RWPE1 (cell line): ENCODE measurements around the gene CABP5.

Source experiments
- CTCF ChIA-PET: fragments of 350-600 bp; sonication (Branson Sonifier 250); formaldehyde crosslinking; extraction: SDS; loops from one replicate; lab custom pipeline; 2021; lab: Yijun Ruan, JAX
- POLR2A ChIA-PET: fragments of 400-600 bp; formaldehyde crosslinking; extraction: SDS; loops from one replicate; lab custom pipeline; 2020; ENCODE audit warnings: antibody characterized with exemption; ENCODE audit not compliant: low non-redundant PET; lab: Yijun Ruan, JAX
- DNase-seq: peaks from one replicate; pipeline ENCODE4 v3.0.0; 2012; ENCODE audit warnings: low spot score
- H3K27ac ChIP-seq: fragments of 450-650 bp; 2 replicates; pipeline ENCODE4 v1.5.1; 2017
- TF ChIP-seq, protein P1 (sequence below): fragments of 450-650 bp; conservative IDR thresholded peaks from 2 replicates; pipeline ENCODE4 v1.5.1; 2017; ENCODE audit warnings: low read depth, mild to moderate bottlenecking

Gene CABP5

DNA sequence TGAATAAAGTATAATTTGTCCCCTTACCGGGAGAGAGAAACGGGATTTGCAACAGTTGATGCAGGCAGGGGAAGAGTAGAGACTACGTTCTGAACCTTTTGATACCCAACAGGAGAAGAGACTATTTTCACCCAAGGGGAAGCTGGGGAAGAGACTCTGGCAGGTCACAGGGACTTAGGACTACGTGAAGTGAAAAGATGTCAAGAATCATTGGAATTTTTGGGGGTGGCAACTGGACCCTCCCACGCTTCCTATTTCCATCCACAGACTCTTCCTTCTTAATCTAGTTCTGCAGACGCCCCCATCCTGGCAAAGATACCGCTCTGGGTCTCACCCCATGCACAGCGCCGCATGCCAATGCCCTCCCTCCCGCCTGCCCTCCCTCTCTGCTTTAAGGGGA lies 13.8 kb downstream of the CABP5 start:
- ChIA-PET CTCF (no interaction called here), POLR2A (no interaction called here)
- no peak for DNase-seq
- H3K27ac ChIP-seq: no peak overlapping the region
- TF ChIP-seq, protein P1, sequence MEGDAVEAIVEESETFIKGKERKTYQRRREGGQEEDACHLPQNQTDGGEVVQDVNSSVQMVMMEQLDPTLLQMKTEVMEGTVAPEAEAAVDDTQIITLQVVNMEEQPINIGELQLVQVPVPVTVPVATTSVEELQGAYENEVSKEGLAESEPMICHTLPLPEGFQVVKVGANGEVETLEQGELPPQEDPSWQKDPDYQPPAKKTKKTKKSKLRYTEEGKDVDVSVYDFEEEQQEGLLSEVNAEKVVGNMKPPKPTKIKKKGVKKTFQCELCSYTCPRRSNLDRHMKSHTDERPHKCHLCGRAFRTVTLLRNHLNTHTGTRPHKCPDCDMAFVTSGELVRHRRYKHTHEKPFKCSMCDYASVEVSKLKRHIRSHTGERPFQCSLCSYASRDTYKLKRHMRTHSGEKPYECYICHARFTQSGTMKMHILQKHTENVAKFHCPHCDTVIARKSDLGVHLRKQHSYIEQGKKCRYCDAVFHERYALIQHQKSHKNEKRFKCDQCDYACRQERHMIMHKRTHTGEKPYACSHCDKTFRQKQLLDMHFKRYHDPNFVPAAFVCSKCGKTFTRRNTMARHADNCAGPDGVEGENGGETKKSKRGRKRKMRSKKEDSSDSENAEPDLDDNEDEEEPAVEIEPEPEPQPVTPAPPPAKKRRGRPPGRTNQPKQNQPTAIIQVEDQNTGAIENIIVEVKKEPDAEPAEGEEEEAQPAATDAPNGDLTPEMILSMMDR: no peak

DNA sequence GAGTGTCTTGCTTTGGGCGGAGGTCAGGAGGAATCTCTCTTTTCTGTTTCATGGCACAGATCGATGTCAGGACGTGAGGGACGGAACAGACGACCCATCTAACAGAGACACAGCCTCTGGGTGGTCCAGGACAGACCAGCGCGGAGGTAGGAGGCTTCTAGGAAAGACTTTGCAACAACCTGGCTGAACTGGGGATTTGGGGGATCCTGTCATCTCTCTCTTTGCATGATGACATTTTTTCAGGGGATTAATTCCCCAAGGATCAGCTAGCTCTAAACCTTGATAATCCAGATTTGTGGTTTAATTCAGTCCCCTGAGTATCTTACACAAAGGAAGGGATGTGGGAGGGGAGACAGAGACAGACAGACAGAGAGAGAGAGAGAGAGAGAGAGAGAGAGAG lies 14.4 kb downstream of the CABP5 start:
- TF ChIP-seq, protein P1: no peak
- CTCF ChIA-PET: interaction anchor here (0.7 kb wide), 1 partner anchor 1468 kb away, joined by 3 read pairs; no protein-coding TSS in a partner anchor
- POLR2A ChIA-PET: no interaction called here
- no peak for DNase-seq
- no peak overlapping the region for H3K27ac ChIP-seq

DNA sequence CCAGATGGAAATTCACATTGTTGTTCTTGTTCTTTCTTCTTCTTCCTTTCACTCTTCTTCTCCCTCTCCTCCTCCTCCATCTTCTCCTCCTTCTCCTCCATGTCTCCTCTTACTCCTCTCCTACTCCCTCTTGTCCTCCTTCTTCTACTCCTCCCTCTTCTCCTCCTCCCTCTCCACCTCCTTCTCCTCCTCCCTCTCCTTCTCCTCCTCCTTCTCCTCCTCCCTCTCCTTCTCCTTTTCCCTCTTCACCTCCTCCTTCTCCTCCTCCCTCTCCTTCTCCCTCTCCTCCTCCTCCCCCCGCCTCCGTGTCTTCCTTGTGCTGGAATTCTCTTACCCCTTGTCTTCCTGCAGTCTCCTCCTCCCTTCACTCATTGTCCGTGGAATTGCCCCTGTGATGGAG lies 18.4 kb downstream of the CABP5 start:
- ChIA-PET CTCF (interaction anchor here (0.6 to 0.7 kb wide), 2 partner anchors 132 to 241 kb away, joined by 3 read pairs; no protein-coding TSS in a partner anchor), POLR2A (no interaction called here)
- TF ChIP-seq, protein P1: no peak
- H3K27ac ChIP-seq: no peak overlapping the region
- DNase-seq: no peak

DNA sequence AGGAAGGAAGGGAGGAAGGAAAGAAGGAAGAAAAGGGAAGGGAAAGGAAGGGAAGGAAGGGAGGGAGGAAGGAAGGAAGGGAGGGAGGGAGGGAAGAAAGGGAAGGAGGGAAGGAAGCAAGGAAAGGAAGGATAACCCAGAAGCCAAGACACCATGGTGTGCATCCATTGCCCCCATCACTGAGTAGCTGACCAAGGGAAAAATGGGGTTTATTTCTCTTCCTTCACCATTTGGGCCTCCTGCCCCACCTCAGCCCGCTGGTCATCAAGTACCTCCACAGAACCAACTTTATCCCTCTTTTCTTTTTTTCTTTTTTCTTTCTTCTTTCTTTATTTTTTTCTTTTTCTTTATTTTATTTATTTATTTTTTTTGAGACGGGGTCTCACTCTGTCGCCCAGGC lies 20.4 kb downstream of the CABP5 start:
- CTCF ChIA-PET: interaction anchor here (0.7 kb wide), 2 partner anchors 17 to 1620 kb away, joined by 3 to 4 read pairs; no protein-coding TSS in a partner anchor
- no peak for DNase-seq
- TF ChIP-seq, protein P1: no peak
- no peak overlapping the region for H3K27ac ChIP-seq
- POLR2A ChIA-PET: no interaction called here

DNA sequence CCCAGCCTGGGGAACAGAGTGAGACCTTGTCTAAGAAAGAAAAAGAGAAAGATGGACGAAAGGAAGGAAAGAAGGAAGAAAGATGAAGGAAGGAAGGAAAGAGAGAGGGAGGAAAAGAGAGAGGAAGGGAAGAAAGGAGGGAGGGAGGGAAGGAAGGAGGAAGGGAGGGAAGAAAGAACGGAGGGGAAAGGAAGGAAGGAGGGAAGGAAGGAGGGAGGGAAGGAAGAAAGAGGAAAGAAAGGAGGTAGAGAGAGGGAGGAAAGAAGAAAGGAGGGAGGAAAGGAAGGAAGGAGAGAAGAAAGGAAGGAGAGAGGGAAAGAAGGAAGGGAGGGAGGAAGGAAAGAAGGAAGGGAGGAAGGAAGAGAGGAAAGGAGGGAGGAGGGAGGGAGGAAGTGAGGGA lies 20.9 kb downstream of the CABP5 start:
- TF ChIP-seq, protein P1: no peak
- POLR2A ChIA-PET: no interaction called here
- H3K27ac ChIP-seq: no peak overlapping the region
- no peak for DNase-seq
- CTCF ChIA-PET: no interaction called here

DNA sequence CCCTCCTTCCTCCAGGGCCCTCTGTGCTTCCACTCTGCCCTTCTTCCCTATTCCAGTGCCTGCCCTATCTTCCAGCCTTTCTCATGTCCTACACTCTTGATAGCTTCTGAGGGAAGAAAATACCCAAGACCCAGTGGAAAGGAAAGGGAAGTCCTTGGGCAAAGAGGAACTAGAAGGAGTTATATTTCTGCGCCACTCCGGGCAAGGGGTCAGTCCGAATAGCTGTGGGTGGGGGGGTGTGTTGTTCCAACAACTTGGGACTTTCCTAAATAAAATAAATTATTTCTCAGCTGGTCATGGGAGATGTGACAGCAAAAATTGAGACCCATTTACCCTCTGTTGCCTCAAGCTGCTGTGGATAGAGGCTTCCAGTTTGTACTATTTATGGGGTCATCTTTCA lies 23.2 kb downstream of the CABP5 start:
- POLR2A ChIA-PET: no interaction called here
- no peak for DNase-seq
- CTCF ChIA-PET: interaction anchor here (0.7 kb wide), 1 partner anchor 206 kb away, joined by 5 read pairs; no protein-coding TSS in a partner anchor
- TF ChIP-seq, protein P1: no peak
- no peak overlapping the region for H3K27ac ChIP-seq
